ENCODE data around the gene APEX1.

GRCh38 chr14:20493634-20494033, 38.6 kb downstream of the APEX1 start:
- TF ChIP-seq CTCF (IDR thresholded peaks at IDR 0.05) (no peak), POLR2A (IDR thresholded peaks at IDR 0.05) (no peak)
